IMR-90 (cell line): ENCODE data around the gene FOSB. TPM values are rescaled to one million over a fixed set of nuclear protein-coding genes. Genes with fewer than 3 reads are reported as not detected.

Experiments used
- ATAC-seq: fragments of 200-7000 bp; cut with Tn5 transposase; 2 replicates; pipeline ENCODE4 v1.9.1; 2020; ENCODE audit warnings: low read depth, mild to moderate bottlenecking, moderate library complexity
- BruUV-seq: library from RNA; stranded (reverse); fragments of 400-500 nt; replicated peaks from 2 replicates; lab custom pipeline; 2021; lab: Mats Ljungman, UMichigan
- CTCF ChIA-PET: fragments of 300-600 bp; formaldehyde crosslinking; extraction: SDS; loops from one replicate; lab custom pipeline; 2021; ENCODE audit warnings: antibody characterized with exemption; lab: Yijun Ruan, JAX
- POLR2A ChIA-PET: fragments of 300-600 bp; sonication (Branson Sonifier 250); formaldehyde crosslinking; loops from one replicate; lab custom pipeline; 2022; ENCODE audit warnings: antibody characterized with exemption; ENCODE audit not compliant: unreplicated experiment; lab: Charles Lee
- DNase-seq: peaks from one replicate; pipeline ENCODE4 v3.0.0; 2013
- H2AFZ ChIP-seq: replicated peaks from 2 replicates; pipeline ENCODE3; 2013; ENCODE audit warnings: low read length, mild to moderate bottlenecking; ENCODE audit not compliant: poor library complexity
- H2AK5ac ChIP-seq: 2 replicates; pipeline ENCODE4 v1.6.1; 2013; ENCODE audit warnings: low read depth, low read length, inconsistent platforms
- H2AK9ac ChIP-seq: replicated peaks from 2 replicates; pipeline ENCODE3; 2013; ENCODE audit warnings: mild to moderate bottlenecking, low read depth, low read length, moderate library complexity; ENCODE audit not compliant: poor library complexity
- H2BK120ac ChIP-seq: 2 replicates; pipeline ENCODE4 v1.6.1; 2013; ENCODE audit warnings: low read depth, low read length, inconsistent platforms
- H2BK15ac ChIP-seq: 3 replicates; pipeline ENCODE4 v1.6.1; 2013; ENCODE audit warnings: low read depth, low read length, inconsistent platforms
- H2BK20ac ChIP-seq: 2 replicates; pipeline ENCODE4 v1.6.1; 2013; ENCODE audit warnings: low read depth, mild to moderate bottlenecking, inconsistent platforms, low read length, moderate library complexity
- H2BK5ac ChIP-seq: 2 replicates; pipeline ENCODE4 v1.6.1; 2013; ENCODE audit warnings: mild to moderate bottlenecking, low read depth, low read length, inconsistent platforms; ENCODE audit not compliant: poor library complexity, severe bottlenecking
- H3K14ac ChIP-seq: replicated peaks from 2 replicates; pipeline ENCODE4 v1.6.1; 2013; ENCODE audit warnings: low read depth, low read length, inconsistent platforms
- H3K18ac ChIP-seq: 2 replicates; pipeline ENCODE4 v1.6.1; 2013; ENCODE audit warnings: low read depth, low read length, control low read depth
- H3K23ac ChIP-seq: 2 replicates; pipeline ENCODE4 v1.6.1; 2013; ENCODE audit warnings: low read depth, low read length, inconsistent platforms
- H3K27ac ChIP-seq: 2 replicates; pipeline ENCODE4 v1.5.1; 2013; ENCODE audit warnings: mild to moderate bottlenecking, control low read depth, low read length; ENCODE audit not compliant: insufficient read depth
- H3K27me3 ChIP-seq: 2 replicates; pipeline ENCODE4 v1.6.1; 2013; ENCODE audit warnings: low read length; ENCODE audit not compliant: control insufficient read depth, insufficient read depth
- H3K36me3 ChIP-seq: 2 replicates; pipeline ENCODE4 v1.6.1; 2013; ENCODE audit warnings: low read length, mixed read lengths; ENCODE audit not compliant: control insufficient read depth, insufficient read depth
- H3K4ac ChIP-seq: 2 replicates; pipeline ENCODE4 v1.6.1; 2013; ENCODE audit warnings: low read depth, low read length, inconsistent platforms
- H3K4me1 ChIP-seq: 2 replicates; pipeline ENCODE4 v1.6.1; 2013; ENCODE audit warnings: low read length, mixed read lengths; ENCODE audit not compliant: control insufficient read depth, insufficient read depth
- H3K4me2 ChIP-seq: 2 replicates; pipeline ENCODE4 v1.6.1; 2013; ENCODE audit warnings: low read depth, mild to moderate bottlenecking, control low read depth, low read length, moderate library complexity
- H3K4me3 ChIP-seq: 2 replicates; pipeline ENCODE4 v1.5.1; 2013; ENCODE audit warnings: low read depth, mild to moderate bottlenecking, control low read depth, low read length, moderate library complexity; ENCODE audit not compliant: insufficient read depth
- H3K56ac ChIP-seq: 2 replicates; pipeline ENCODE4 v1.6.1; 2013; ENCODE audit warnings: low read length, inconsistent platforms; ENCODE audit not compliant: insufficient read depth; ENCODE audit errors: extremely low read depth
- H3K79me1 ChIP-seq, 2 experiments: 2 replicates each; pipeline ENCODE4 v1.6.1; 2013; ENCODE audit warnings: low read length in 2 of 2, inconsistent platforms in 1 of 2, low read depth in 1 of 2
- H3K9ac ChIP-seq: 2 replicates; pipeline ENCODE4 v1.6.1; 2013; ENCODE audit warnings: low read depth, low read length, control low read depth
- H3K9me1 ChIP-seq: 2 replicates; pipeline ENCODE4 v1.6.1; 2013; ENCODE audit warnings: low read length, inconsistent platforms; ENCODE audit not compliant: insufficient read depth
- H3K9me3 ChIP-seq: 2 replicates; pipeline ENCODE4 v1.6.1; 2013; ENCODE audit warnings: low read length; ENCODE audit not compliant: control insufficient read depth, insufficient read depth
- H4K20me1 ChIP-seq: 2 replicates; pipeline ENCODE4 v1.6.1; 2013; ENCODE audit warnings: low read length, inconsistent platforms; ENCODE audit not compliant: insufficient read depth
- H4K5ac ChIP-seq: 2 replicates; pipeline ENCODE4 v1.6.1; 2013; ENCODE audit warnings: mild to moderate bottlenecking, low read depth, low read length, control low read depth
- H4K8ac ChIP-seq, 2 experiments: 2 replicates each; pipeline ENCODE4 v1.6.1; 2013; ENCODE audit warnings: low read depth in 2 of 2, low read length in 2 of 2, control low read depth in 1 of 2, inconsistent platforms in 1 of 2
- H4K91ac ChIP-seq: 2 replicates; pipeline ENCODE4 v1.6.1; 2013; ENCODE audit warnings: low read depth, low read length, inconsistent platforms; ENCODE audit not compliant: insufficient read depth
- CEBPB ChIP-seq: IDR thresholded peaks from 2 replicates; pipeline ENCODE4 v1.6.1; 2012; ENCODE audit warnings: low read depth, low read length, improper control_type of control experiment
- CHD1 ChIP-seq: IDR thresholded peaks from 2 replicates; pipeline ENCODE4 v1.6.1; 2012; ENCODE audit warnings: low read depth, low read length, improper control_type of control experiment
- FOS ChIP-seq: fragments of 150-350 bp; IDR thresholded peaks from 2 replicates; pipeline ENCODE4 v1.6.1; 2016; ENCODE audit warnings: low read depth, low read length
- MAFK ChIP-seq: IDR thresholded peaks from 2 replicates; pipeline ENCODE4 v1.6.1; 2012; ENCODE audit warnings: low read depth, low read length, improper control_type of control experiment
- POLR2A ChIP-seq: IDR thresholded peaks from 2 replicates; pipeline ENCODE4 v1.6.1; 2012; ENCODE audit warnings: mild to moderate bottlenecking, low read depth, low read length
- RAD21 ChIP-seq: IDR thresholded peaks from 2 replicates; pipeline ENCODE4 v1.6.1; 2012; ENCODE audit warnings: low read length, improper control_type of control experiment
- RFX5 ChIP-seq: IDR thresholded peaks from 2 replicates; pipeline ENCODE4 v1.8.0; 2012; ENCODE audit warnings: low read depth, mild to moderate bottlenecking, low read length, moderate library complexity
- WGBS, 2 experiments: methylation state at CpG; one replicate each; pipeline versions ENCODE4 v1.1.5 to v1.1.7; 2013; ENCODE audit warnings: missing lambda C conversion rate in 2 of 2; ENCODE audit not compliant: insufficient read length in 1 of 2; ENCODE audit errors: extremely low coverage in 2 of 2; 5-methylcytosine and 5-hydroxymethylcytosine counted together
- dilution Hi-C: fragments of 300-500 bp; cut with HindIII; formaldehyde crosslinking; loops from one replicate; pipeline ENCODE4 v1.14.3; 2018; ENCODE audit warnings: low sequenced_read_pairs; ENCODE audit not compliant: unreplicated experiment
- in situ Hi-C: fragments of 300-500 bp; cut with MboI; formaldehyde crosslinking; loops from 3 replicates; pipeline ENCODE4 v1.14.3; 2019; ENCODE audit warnings: low sequenced_read_pairs, inconsistent platforms, mixed read lengths
- intact Hi-C: fragments of 100-400 bp; cut with micrococcal nuclease; formaldehyde crosslinking; loops from 2 replicates; pipeline ENCODE4 v1.10.0; 2022
- polyA plus RNA-seq, 3 experiments: library from polyadenylated mRNA; depleted of rRNA; stranded (reverse); fragments of >200 nt; gene quantifications; 2 replicates each; pipeline ENCODE4 v1.2.3, GENCODE V29; 2012; ENCODE audit warnings: low replicate concordance in 1 of 3
- total RNA-seq: library from RNA; depleted of rRNA; stranded (reverse); fragments of >200 nt; gene quantifications from 2 replicates; pipeline ENCODE4 v1.2.3, GENCODE V29; 2012

FOSB gene
- total and polyA plus RNA-seq, 2 of the 4 experiments (the other 2 are of a cell fraction): 11.1 to 15.6 TPM

- Histone ChIP-seq H3K23ac (no peak overlapping the region), H3K56ac (no peak overlapping the region), H4K91ac (no peak overlapping the region), H3K9ac (no peak overlapping the region), H3K14ac (no peak overlapping the region), H3K4me2 (no peak overlapping the region), H3K4me3 (no peak overlapping the region), H3K4ac (no peak overlapping the region), H2BK120ac (no peak overlapping the region), H2BK20ac (no peak overlapping the region), H3K79me1 (peaks cover 0 to 10% of the 10 kb centered on the region in 2 experiments; a peak in 1 of 4 replicates), H4K8ac (no peak overlapping the region), H3K9me3 (no peaks in the 10 kb centered on the region), H2AK5ac (no peak overlapping the region), H3K9me1 (peaks cover 6% of the 10 kb centered on the region), H3K27ac (no peak overlapping the region), H2BK5ac (no peak overlapping the region), H2AK9ac (no peak overlapping the region), H3K27me3 (peaks cover 4% of the 10 kb centered on the region; the same call in 1 of the 2 replicates), H2AFZ (no peak overlapping the region), H3K4me1 (no peaks in the 10 kb centered on the region), H4K20me1 (peaks cover 3% of the 10 kb centered on the region; the same call in 1 of the 2 replicates), H3K18ac (no peak overlapping the region), H2BK15ac (no peak overlapping the region), H4K5ac (no peak overlapping the region), H3K36me3 (no peaks in the 10 kb centered on the region)
- 100% methylated on average over 2 of the region's 39 CpGs; no CpG with 5 or more reads in 1 of the 2 experiments for WGBS, 2 experiments
- TF ChIP-seq RFX5: no peak
- TF ChIP-seq POLR2A: no peak
- no peak for TF ChIP-seq MAFK
- TF ChIP-seq FOS: no peak
- no peak for TF ChIP-seq CEBPB
- no peak for TF ChIP-seq RAD21
- TF ChIP-seq CHD1: no peak
- ATAC-seq (no peak), DNase-seq (no peak)
- intact Hi-C loops: no loop called here
- ChIA-PET CTCF (interaction anchor here (2.7 kb wide), 1 partner anchor 9 kb away, joined by 8 read pairs; no protein-coding TSS in a partner anchor), POLR2A (no interaction called here)
- BruUV-seq: no TSS peak
- in situ Hi-C loops: no loop called here
- dilution Hi-C loops: no loop called here
These were observed 26.6 kb downstream of the FOSB start for GRCh38 chr19:45494261-45494916.
